ES-I3 (cell line): Measurements from ENCODE around the gene RECQL5.

Experiments used
- H3K36me3 ChIP-seq: 2 replicates; pipeline ENCODE4 v1.6.1; 2013; ENCODE audit warnings: mild to moderate bottlenecking, low read length, control low read depth, moderate library complexity; ENCODE audit not compliant: insufficient read depth
- H3K4me1 ChIP-seq: 2 replicates; pipeline ENCODE4 v1.6.1; 2013; ENCODE audit warnings: mild to moderate bottlenecking, control low read depth, low read length; ENCODE audit not compliant: insufficient read depth
- H3K9ac ChIP-seq: 2 replicates; pipeline ENCODE4 v1.6.1; 2013; ENCODE audit warnings: low read depth, mild to moderate bottlenecking, low read length, moderate library complexity
- H3K9me3 ChIP-seq: 2 replicates; pipeline ENCODE4 v1.6.1; 2013; ENCODE audit warnings: mild to moderate bottlenecking, low read length, moderate library complexity; ENCODE audit not compliant: control insufficient read depth, insufficient read depth

The RECQL5 gene

DNA sequence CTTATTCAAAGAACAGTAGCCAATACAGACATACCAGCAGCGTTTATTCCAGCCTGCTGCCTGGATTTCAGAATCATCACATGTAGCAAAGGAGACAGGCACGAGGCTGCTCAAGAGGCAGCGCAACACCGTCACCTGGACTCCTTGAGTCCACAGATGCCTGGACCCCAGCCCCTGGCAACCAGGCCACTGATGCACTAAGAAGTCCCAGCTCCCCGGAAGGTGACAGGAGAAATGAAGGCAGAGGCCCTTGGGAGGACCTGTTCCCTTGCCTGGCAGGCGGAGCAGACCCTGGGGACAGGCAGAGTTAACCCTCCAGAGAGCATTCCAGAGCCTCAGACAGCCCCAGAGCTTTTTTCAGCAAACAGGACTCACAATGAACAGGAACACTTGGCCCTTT lies 17.3 kb downstream of the RECQL5 start:
- peaks cover 8% of the 10 kb centered on the region; the same call in 1 of the 2 replicates for H3K36me3 ChIP-seq
- H3K9me3 ChIP-seq: no peaks in the 10 kb centered on the region
- H3K4me1 ChIP-seq: peaks cover 20% of the 10 kb centered on the region; the same call in 1 of the 2 replicates
- no peak overlapping the region for H3K9ac ChIP-seq

DNA sequence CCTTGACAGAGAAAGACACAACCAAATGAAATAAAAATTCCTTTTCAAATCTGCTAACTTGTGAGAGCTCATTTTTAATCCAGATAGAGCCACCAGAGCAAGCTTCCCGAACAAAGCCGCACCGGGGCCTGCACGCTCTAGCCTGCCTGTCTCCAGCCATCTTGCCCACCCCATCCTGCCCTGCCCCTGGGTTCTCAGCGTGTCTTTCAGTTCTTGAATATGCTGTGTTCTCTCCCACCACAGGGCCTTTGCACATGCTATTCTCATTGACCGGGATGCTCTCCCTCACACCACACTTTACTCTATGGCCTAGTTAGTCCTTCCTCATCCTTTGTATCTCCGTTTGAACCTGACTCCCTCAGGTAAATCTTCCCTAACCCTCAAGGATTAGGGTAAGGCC lies 19.0 kb downstream of the RECQL5 start:
- Histone ChIP-seq H3K36me3 (peaks cover 10% of the 10 kb centered on the region; the same call in 1 of the 2 replicates), H3K9ac (no peak overlapping the region)

DNA sequence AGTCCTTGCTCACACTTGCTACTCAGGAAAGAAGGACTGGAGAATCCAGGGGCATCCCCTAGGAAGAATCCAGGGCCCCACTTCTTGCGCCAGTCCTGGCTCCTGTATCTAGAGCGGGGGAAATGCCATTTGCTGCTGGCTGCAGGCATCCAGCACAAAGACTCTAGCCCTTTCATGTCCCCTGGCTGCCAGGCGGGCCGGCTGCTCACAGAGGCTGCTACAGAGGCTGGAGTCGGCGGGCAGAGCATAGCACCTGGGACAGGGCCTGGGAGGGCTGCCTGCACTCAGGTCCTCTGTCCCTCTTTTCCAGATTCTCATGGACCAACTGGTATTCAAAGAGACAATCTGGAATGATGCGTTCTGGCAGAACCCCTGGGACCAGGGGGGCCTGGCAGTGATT lies 19.9 kb downstream of the RECQL5 start:
- Histone ChIP-seq H3K9ac (no peak overlapping the region), H3K9me3 (no peaks in the 10 kb centered on the region), H3K4me1 (peaks cover 34% of the 10 kb centered on the region), H3K36me3 (peaks cover 10% of the 10 kb centered on the region; the same call in 1 of the 2 replicates)

More for the DNA sequence above, 19.0 kb downstream of the RECQL5 start:
- Histone ChIP-seq H3K9me3 (no peaks in the 10 kb centered on the region), H3K4me1 (peaks cover 29% of the 10 kb centered on the region)

DNA sequence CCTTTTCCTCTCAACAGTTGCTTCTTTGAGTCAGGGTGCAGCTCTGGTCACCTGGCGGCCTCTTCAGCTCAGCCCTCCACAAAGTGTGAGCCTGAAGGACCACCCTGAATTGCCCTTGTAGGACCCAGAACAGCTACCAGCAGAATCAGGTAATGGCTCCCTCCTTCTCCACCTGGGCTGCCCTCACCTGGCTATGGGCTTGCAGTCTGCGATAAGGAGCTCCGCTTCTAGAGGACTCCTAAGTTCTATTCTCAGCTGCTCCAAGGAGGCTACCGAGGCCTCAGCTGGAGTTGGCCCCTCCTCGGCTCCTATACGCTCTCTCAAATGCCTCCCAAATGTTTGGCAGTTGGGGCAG lies 20.3 kb downstream of the RECQL5 start:
- H3K9ac ChIP-seq: no peak overlapping the region
- H3K9me3 ChIP-seq: no peaks in the 10 kb centered on the region
- peaks cover 34% of the 10 kb centered on the region for H3K4me1 ChIP-seq
- H3K36me3 ChIP-seq: peaks cover 10% of the 10 kb centered on the region; the same call in 1 of the 2 replicates

DNA sequence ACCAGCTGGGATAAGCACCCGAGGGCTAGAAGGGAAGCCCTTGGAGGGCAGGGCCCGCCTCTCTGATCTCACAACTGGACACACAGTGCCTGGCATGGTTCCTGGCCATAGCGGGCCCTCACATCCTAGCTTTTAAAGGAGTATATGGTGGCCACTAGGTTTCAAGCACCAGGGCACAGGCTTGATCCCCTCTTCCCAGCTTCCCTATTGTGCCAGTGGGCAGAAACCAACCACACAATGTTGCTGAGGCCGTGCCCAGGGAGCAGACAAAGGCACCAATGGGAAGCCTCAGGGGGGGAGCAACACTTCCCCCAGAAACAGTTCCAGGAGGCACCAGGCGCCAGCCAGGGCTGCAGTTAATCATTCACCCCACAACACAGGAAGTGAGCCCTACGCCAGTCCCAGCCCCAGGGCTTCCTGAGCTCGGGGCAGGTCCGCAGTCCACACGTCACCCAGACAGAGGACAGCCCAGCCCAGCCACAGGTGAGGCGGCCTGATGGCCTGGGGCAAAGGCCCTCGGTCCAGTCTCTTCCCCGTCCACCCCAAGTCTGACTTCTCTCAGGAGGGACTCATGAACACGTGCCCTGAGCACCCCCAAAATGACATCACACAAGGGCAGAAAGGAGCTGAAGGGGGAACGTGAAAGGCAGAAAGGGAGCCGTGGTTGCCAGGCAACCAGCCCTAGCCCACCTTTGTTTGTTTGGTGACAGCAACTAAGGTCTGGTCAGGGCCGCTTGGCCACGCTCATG lies 20.9 kb downstream of the RECQL5 start:
- Histone ChIP-seq H3K4me1 (peaks cover 34% of the 10 kb centered on the region), H3K9me3 (no peaks in the 10 kb centered on the region), H3K9ac (no peak overlapping the region), H3K36me3 (peaks cover 9% of the 10 kb centered on the region)

DNA sequence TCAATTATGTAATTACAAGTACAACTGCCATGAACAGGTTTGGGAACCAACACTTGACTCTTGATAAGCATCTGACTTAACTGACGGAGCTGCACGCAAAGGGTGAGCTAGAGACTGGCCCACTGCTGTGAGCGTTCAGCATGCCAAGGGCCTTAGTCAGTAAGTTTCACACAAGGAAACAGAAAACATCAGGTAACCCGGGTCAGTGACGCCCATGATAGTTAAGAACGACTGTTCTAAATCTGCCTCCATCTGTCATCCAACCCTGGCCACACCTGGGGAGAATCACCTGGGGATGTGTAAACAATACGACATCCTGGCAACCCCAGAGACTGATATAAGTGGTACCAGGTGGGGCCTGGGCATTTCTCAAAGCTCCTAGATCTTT lies 21.5 kb downstream of the RECQL5 start:
- no peaks in the 10 kb centered on the region for H3K9me3 ChIP-seq
- no peak overlapping the region for H3K9ac ChIP-seq
- H3K4me1 ChIP-seq: peaks cover 34% of the 10 kb centered on the region
- peaks cover 3% of the 10 kb centered on the region for H3K36me3 ChIP-seq

DNA sequence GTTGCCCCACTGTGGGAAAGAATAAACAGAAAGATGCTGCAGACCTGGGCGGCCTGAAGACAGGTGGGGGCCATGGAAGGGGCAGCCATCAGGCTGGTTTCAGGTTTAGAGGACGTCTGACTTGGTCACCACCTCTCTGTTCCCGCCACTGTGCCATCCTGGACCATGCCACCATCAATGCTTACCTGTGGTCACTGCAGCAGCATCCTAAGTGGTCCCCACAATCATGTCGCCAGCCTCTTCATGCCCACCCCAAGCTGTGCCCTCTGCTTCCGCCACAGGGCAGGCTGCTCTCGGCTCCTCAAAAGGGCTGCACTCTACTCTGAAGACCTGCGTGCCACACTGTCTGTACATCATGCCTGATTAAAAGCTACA lies 23.3 kb downstream of the RECQL5 start:
- no peaks in the 10 kb centered on the region for H3K9me3 ChIP-seq
- peaks cover 34% of the 10 kb centered on the region for H3K4me1 ChIP-seq
- H3K9ac ChIP-seq: no peak overlapping the region
- H3K36me3 ChIP-seq: peaks cover 3% of the 10 kb centered on the region; the same call in 1 of the 2 replicates

DNA sequence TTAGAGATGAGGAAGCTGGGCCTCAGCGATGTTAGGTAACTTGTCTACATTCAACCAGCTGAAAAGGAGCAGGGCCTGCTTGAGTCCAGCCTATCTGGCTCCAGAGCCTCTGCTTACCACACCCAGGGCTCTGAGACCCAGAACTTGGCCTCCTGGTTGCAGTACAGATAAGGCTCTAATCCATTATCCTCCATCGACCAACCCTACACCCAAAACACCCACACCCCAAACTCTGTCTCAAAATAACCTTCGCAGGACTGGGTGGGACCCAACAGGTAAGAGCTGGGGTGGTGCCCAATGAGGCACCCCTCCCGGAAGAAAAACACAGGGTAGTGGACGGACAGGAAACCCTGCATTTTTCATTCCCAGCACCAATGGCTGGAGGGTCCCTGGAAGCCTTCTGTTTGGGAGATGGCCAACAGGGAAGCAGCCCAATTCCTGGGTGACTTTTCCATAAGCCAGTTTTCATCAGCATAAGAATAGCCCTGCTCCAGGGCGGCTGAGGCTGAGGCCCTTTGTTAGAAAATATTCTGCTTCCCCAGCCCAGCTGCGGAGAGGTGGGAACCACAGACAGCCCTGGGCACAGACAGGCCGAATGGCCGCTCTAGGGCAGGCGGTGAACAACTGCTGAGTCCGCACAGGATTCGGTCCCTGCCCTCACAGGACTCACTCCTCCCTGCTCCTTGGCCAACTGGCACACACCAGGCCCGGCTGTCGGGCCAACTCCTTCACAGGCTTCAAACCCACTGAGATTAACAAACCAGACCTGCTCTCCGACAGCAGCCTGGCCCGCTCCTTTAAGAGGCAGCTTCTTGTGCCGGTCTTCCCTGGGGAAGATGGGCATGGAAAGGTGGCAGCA lies 23.9 kb downstream of the RECQL5 start:
- Histone ChIP-seq H3K4me1 (peaks cover 34% of the 10 kb centered on the region), H3K9me3 (no peaks in the 10 kb centered on the region), H3K36me3 (peaks cover 3% of the 10 kb centered on the region; the same call in 1 of the 2 replicates), H3K9ac (no peak overlapping the region)

DNA sequence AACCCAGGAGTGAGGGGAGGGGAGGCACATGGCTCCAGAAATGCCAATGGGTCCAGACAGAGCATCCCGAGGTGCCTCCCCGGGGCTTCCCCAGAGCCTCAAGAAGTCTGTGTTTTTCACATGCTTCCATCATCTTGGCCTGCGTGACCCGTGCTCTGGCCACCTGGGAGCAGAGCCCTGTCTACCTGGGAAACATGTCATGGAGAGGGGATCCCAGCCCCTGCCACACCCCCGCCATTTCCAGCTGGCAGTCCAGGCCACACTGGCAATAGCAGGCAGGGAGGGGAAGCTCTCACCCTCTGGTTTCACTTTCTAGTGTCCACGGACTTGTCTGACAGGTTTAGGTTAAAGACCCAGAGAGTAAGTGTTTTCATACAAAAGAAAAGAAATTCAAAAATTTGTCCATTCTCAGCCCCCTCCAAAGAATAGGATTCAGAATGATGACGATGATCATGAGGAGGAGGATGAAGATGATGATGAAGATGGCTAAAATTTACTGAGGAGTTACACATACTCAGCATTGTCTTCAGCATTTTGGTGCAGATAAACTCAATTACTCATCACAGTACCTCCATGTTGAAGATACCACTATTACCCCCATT lies 24.7 kb downstream of the RECQL5 start:
- peaks cover 34% of the 10 kb centered on the region for H3K4me1 ChIP-seq
- no peak overlapping the region for H3K9ac ChIP-seq
- peaks cover 3% of the 10 kb centered on the region; the same call in 1 of the 2 replicates for H3K36me3 ChIP-seq
- no peaks in the 10 kb centered on the region for H3K9me3 ChIP-seq

DNA sequence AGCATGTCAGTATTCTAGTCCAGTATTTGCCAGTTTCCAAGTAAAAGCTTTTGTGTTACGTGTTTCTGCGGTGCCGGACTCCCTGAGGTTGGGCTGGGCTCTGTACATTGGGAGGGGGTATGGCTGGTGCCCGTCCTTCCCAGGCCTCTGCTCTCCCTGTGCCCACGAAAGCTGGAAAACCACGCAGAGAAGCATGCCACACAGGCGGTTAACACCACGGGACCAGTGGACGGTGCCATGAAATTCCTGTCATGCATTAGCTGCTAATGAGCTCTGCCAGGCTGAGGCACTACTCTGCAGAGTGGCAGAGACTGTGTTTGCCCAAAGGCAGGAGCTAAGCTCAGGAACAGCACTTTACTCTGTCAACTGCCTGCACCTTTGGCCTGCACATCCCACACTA lies 25.6 kb downstream of the RECQL5 start:
- Histone ChIP-seq H3K9ac (no peak overlapping the region), H3K9me3 (no peaks in the 10 kb centered on the region), H3K36me3 (peaks cover 3% of the 10 kb centered on the region; the same call in 1 of the 2 replicates), H3K4me1 (peaks cover 28% of the 10 kb centered on the region)

DNA sequence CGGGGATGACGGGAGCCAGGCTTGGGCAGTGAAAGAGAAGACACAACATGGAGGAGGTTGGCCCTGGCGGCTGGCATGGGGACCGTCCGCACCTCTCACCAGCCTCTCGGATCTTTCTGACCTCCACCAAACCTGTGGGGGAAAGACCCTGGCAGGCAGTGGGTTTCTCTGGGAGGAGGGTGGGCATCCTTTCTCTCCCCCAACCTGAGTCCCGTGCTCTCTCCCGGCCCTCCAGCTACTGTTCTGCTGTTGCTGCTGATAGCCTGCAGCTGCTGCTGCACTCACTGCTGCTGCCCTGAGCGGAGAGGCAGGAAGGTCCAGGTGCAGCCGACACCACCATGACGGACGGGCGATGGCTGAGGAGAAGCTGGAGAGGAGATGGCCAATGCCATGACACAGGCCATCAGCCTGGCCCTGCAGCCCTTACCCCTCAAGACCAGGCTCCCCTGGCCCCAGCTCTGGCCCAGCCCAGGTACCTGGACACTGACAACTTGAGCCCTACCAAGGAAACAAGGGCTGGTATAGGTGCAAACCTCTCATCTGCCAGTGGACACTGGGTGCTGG lies 26.3 kb downstream of the RECQL5 start:
- peaks cover 3% of the 10 kb centered on the region; the same call in 1 of the 2 replicates for H3K36me3 ChIP-seq
- H3K9ac ChIP-seq: no peak overlapping the region
- no peaks in the 10 kb centered on the region for H3K9me3 ChIP-seq
- peaks cover 21% of the 10 kb centered on the region for H3K4me1 ChIP-seq

DNA sequence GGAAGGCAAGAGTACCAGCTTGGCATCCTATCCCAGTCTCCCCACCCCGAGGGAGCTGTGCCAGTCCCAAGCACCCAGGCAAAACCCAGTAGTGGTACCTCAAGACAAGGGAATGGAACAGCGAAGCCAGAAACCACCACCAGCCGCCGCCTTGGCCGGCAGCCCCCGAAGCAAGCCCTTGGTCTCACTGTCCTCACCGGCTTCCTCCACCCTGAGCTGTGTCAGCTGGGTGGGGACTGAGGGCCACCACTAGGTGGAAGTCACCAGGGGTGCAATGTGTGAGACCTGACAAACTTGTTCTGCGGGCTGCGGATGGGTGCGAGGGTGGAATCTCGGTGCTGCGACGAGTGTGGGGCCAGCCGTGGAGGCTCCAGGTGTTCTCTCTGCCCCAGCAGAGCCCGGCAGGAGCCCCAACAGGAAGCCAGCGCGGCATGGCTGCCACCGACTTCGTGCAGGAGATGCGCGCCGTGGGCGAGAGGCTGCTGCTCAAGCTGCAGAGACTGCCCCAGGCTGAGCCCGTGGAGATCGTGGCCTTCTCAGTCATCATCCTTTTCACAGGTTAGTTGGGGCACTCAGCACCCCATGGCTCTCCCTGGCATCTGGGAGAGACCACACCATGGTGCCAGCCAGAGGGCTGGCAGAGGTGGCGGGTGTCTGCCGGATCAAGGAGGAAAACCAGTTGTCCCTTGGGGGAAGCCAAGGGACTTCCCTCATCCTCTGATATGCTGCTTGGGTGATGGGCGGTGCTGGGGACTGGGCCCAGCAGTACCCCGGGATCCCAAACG lies 27.0 kb downstream of the RECQL5 start:
- H3K9me3 ChIP-seq: no peaks in the 10 kb centered on the region
- H3K36me3 ChIP-seq: peaks cover 3% of the 10 kb centered on the region; the same call in 1 of the 2 replicates
- peaks cover 14% of the 10 kb centered on the region for H3K4me1 ChIP-seq
- H3K9ac ChIP-seq: no peak overlapping the region

DNA sequence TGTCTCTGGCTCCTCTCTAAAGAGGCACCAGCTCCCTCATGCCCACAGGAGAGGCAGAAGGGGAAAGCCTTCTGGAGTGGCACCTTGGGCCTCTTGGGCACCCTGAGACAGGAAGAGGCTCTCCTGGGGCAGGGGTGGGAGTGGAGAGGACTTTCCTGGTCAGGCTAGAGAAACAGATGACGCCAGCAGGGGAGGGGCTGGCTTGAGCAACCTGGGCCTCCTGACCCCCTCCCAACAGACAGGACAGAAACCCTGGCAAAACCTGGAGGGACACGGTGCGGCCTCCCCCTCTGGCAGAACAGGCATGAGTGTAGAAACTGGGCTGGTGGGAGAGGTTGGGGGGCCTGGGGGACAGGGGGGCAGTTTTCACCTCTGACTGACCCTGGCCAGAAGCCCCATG lies 27.6 kb downstream of the RECQL5 start:
- Histone ChIP-seq H3K9ac (no peak overlapping the region), H3K36me3 (peaks cover 3% of the 10 kb centered on the region; the same call in 1 of the 2 replicates)

More for the DNA sequence above, 27.6 kb downstream of the RECQL5 start:
- no peaks in the 10 kb centered on the region for H3K9me3 ChIP-seq
- peaks cover 14% of the 10 kb centered on the region for H3K4me1 ChIP-seq
